OCI-LY7 (cell line): ENCODE results near the gene CARM1.

Experiments used
- CTCF ChIP-seq: fragments of 200-600 bp; sonication (generic); conservative IDR thresholded peaks from 2 replicates; pipeline ENCODE4 v1.5.1; 2014; ENCODE audit warnings: mild to moderate bottlenecking, antibody characterized with exemption, low read length, moderate library complexity, mixed read lengths
- EZH2phosphoT487 ChIP-seq: fragments of 200-600 bp; sonication (generic); IDR thresholded peaks from 2 replicates; pipeline ENCODE4 v1.6.1; 2018; ENCODE audit warnings: low read depth, borderline replicate concordance, mild to moderate bottlenecking, mixed run types, antibody characterized with exemption, low read length, moderate library complexity, mixed read lengths

- TF ChIP-seq EZH2phosphoT487 (no peak), CTCF (peak; percentile 70)
Observed at GRCh38 chr19:10861103-10861651, 10.2 kb upstream of the CARM1 start.
